ENCODE measurements around the gene ADAP1. TPM values are rescaled to one million over a fixed set of nuclear protein-coding genes. Genes with fewer than 3 reads are reported as not detected.

The ADAP1 gene
- total RNA-seq, 1 donor from 2014 or later: 5.2 TPM

GRCh38 chr7:985127-985416 lies 30.6 kb upstream of the ADAP1 start:
- Mint-ChIP-seq H3K4me3 (no peak overlapping the region), H3K9me3 (no peaks in the 10 kb centered on the region), H3K27ac (ENCODE audit: unreplicated experiment) (no peak overlapping the region), H3K27me3 (ENCODE audit: low read depth) (peaks cover 7% of the 10 kb centered on the region), H3K36me3 (ENCODE audit: low read depth) (no peaks in the 10 kb centered on the region), H3K4me1 (peaks cover 3% of the 10 kb centered on the region)
- DNase-seq (ENCODE audit: low read depth, low spot score): no peak
- no peak for TF ChIP-seq CTCF (conservative IDR thresholded peaks at IDR 0.05)

GRCh38 chr7:984361-985126 lies 30.1 kb upstream of the ADAP1 start:
- peaks cover 7% of the 10 kb centered on the region for H3K27me3 Mint-ChIP-seq (ENCODE audit: low read depth)
- H3K9me3 Mint-ChIP-seq: no peaks in the 10 kb centered on the region
- no peak for TF ChIP-seq CTCF (conservative IDR thresholded peaks at IDR 0.05)
- no peak for DNase-seq (ENCODE audit: low read depth, low spot score)
- H3K36me3 Mint-ChIP-seq (ENCODE audit: low read depth): no peaks in the 10 kb centered on the region
- no peak overlapping the region for H3K27ac Mint-ChIP-seq (ENCODE audit: unreplicated experiment)
- H3K4me1 Mint-ChIP-seq: peaks cover 3% of the 10 kb centered on the region
- no peak overlapping the region for H3K4me3 Mint-ChIP-seq

- TF ChIP-seq CTCF (conservative IDR thresholded peaks at IDR 0.05): no peak
- Mint-ChIP-seq H3K27ac (ENCODE audit: unreplicated experiment) (no peak overlapping the region), H3K27me3 (ENCODE audit: low read depth) (peaks cover 7% of the 10 kb centered on the region), H3K36me3 (ENCODE audit: low read depth) (no peaks in the 10 kb centered on the region), H3K9me3 (no peaks in the 10 kb centered on the region), H3K4me3 (no peak overlapping the region), H3K4me1 (peaks cover 3% of the 10 kb centered on the region)
- DNase-seq (ENCODE audit: low read depth, low spot score): no peak
Observed at GRCh38 chr7:983616-984071, 29.2 kb upstream of the ADAP1 start.

GRCh38 chr7:983004-983615 lies 28.6 kb upstream of the ADAP1 start, which contains the start of gene CYP2W1:
Gene CYP2W1 (plus strand): TSS chr7:983181. CDS start chr7:983212, 31 bp downstream.
- no peak within 1 kb of the TSS for H3K4me3 Mint-ChIP-seq
- H3K9me3 Mint-ChIP-seq: no peaks in the 10 kb centered on the region
- TF ChIP-seq CTCF (conservative IDR thresholded peaks at IDR 0.05): no peak
- no peak within 1 kb of the TSS for H3K27ac Mint-ChIP-seq (ENCODE audit: unreplicated experiment)
- H3K36me3 Mint-ChIP-seq (ENCODE audit: low read depth): no peaks in the 10 kb centered on the region
- DNase-seq (ENCODE audit: low read depth, low spot score): no peak
- H3K4me1 Mint-ChIP-seq: peaks cover 4% of the 10 kb centered on the region
- H3K27me3 Mint-ChIP-seq (ENCODE audit: low read depth): peaks cover 7% of the 10 kb centered on the region

DNA sequence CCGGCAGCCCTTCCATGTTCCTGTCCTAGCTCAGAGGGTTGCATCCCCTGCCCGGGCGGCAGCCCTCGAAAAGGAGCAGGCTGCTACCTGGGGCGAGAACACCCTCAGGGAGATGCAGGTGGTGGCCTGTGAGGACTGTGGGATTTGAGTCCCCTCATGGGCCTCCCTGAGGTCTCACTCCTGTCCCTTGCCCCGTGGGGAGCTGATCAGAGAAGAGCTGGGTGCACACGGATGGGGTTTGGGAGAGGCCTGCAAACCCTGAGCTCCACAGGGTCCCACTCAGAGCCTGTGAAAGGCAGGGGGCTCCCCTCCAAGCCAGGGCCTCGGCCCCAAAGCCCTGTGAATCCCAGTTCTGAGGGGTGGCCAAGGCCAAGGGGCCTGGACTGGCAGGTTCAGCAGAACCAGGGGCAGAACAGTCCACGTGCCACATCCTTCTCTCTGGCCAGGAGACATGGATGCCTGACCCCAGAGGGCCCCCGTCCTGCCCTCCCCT lies 28.1 kb upstream of the ADAP1 start:
- peaks cover 8% of the 10 kb centered on the region for H3K27me3 Mint-ChIP-seq (ENCODE audit: low read depth)
- no peak for TF ChIP-seq CTCF (conservative IDR thresholded peaks at IDR 0.05)
- H3K9me3 Mint-ChIP-seq: no peaks in the 10 kb centered on the region
- peaks cover 9% of the 10 kb centered on the region for H3K4me1 Mint-ChIP-seq
- no peak for DNase-seq (ENCODE audit: low read depth, low spot score)
- no peak overlapping the region for H3K4me3 Mint-ChIP-seq
- H3K27ac Mint-ChIP-seq (ENCODE audit: unreplicated experiment): no peak overlapping the region
- H3K36me3 Mint-ChIP-seq (ENCODE audit: low read depth): no peaks in the 10 kb centered on the region
